SK-MEL-5 (cell line): Measurements from ENCODE around the gene RFLNA. TPM values are rescaled to one million over a fixed set of nuclear protein-coding genes. Genes with fewer than 3 reads are reported as not detected.

Source experiments
- DNase-seq: peaks from one replicate; pipeline ENCODE4 v3.0.0-alpha.2; 2016; ENCODE audit warnings: low read depth, low spot score
- in situ Hi-C: cut with HindIII; loops from 2 replicates; pipeline ENCODE4 v1.10.0; 2016; ENCODE audit warnings: low sequenced_read_pairs, high pct_unique_total_duplicates, low pct_unique_long_range_greater_than_20kb
- total RNA-seq: library from RNA; depleted of rRNA; stranded (reverse); fragments of >200 nt; shearing (Covaris generic); gene quantifications from 2 replicates; pipeline ENCODE4 v1.2.3, GENCODE V29; 2014

Gene RFLNA
- total RNA-seq, 1 experiment from 2014 or later = not detected

GRCh38 chr12:124324803-124325705, 30.2 kb downstream of the RFLNA start:
- in situ Hi-C loops = no loop called here
- DNase-seq = no peak

- no peak for DNase-seq
- in situ Hi-C loops = no loop called here
Measured at GRCh38 chr12:124326104-124326503, 31.2 kb downstream of the RFLNA start.

GRCh38 chr12:124326871-124327270, 32.0 kb downstream of the RFLNA start:
- in situ Hi-C loops = no loop called here

GRCh38 chr12:124327362-124328043, 32.6 kb downstream of the RFLNA start:
- in situ Hi-C loops = no loop called here
- DNase-seq = no peak

More at GRCh38 chr12:124326871-124327270, 32.0 kb downstream of the RFLNA start:
- no peak for DNase-seq

- in situ Hi-C loops = no loop called here
- DNase-seq = no peak
Measured at GRCh38 chr12:124328116-124328515, 33.2 kb downstream of the RFLNA start.

DNA sequence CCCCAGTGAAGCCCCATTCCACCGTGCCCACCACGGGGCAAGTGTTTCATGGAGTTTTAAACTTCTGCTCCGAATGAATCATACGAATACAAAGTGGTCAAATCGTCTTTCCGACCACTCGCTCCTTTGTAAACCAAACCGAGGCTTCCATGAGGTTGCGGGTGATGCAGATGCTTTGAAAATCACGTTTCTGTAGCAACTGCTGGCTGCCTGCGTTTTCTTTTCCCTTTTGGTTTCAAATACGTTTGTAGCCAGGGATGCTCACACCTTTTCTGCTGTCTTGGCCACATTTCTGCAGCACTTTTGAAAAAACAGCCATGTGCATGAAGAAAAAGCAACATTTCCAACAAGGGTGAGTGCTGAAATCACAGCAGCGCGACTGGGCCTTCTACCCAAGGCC, 33.7 kb downstream of the RFLNA start:
- no peak for DNase-seq
- in situ Hi-C loops = no loop called here

- DNase-seq = no peak
- in situ Hi-C loops = no loop called here
Measured at GRCh38 chr12:124332058-124332672, 37.3 kb downstream of the RFLNA start.

GRCh38 chr12:124332900-124333299, 38.0 kb downstream of the RFLNA start:
- DNase-seq = no peak
- in situ Hi-C loops = no loop called here

DNA sequence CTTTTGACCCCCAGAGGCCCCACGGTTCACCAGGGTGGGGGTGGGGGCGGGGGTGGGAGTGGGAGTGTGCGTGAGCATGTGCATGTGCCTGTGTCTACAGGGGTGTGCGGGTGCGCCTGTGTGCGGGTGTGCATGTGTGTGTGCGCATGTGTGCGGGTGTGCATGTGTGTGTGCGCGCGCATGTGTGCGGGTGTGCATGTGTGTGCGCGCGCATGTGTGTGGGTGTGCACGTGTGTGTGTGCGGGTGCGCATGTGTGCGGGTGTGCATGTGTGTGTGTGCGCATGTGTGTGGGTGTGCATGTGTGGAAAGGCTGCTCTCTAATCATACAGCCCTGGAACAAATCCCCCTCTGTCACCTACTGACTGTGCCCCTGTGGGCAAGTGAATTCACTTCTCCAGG, 38.8 kb downstream of the RFLNA start:
- in situ Hi-C loops = no loop called here
- DNase-seq = no peak

GRCh38 chr12:124334266-124334665, 39.4 kb downstream of the RFLNA start:
- in situ Hi-C loops = no loop called here
- no peak for DNase-seq

DNA sequence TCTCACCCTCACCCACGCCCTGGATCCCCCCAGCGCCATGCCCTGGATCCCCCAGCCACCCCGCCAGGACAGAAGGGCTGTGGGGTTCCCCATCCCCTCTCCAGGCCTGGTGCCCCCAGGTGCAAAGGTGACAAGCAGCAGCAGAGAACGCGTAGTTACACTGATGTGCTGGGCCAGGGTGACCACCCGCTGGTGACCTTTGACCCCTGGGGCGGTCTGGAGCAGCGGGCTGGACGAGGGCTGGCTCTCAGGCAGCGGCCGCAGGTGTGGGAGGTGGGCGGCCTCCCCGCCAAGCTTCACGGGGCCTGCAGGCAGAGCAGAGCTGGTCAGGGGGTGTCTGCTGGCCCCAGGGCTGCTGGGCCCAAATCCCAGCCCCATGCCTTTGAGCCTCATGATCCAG, 40.1 kb downstream of the RFLNA start:
- in situ Hi-C loops = no loop called here
- no peak for DNase-seq

GRCh38 chr12:124335426-124336183, 40.7 kb downstream of the RFLNA start:
- no peak for DNase-seq
- in situ Hi-C loops = no loop called here

DNA sequence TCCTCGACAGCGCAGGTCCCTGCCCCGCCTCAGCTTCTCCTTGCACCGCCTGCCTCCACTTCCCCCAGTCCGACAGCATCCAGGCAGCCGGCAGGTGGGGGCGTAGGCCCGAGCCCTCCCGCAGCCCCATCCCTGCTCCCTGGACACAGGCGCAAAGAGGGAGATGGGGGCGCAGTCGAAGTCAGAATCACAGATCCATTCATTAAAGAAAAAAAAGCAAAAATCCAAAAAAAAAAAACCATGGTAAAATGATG, 41.2 kb downstream of the RFLNA start:
- in situ Hi-C loops = no loop called here

DNA sequence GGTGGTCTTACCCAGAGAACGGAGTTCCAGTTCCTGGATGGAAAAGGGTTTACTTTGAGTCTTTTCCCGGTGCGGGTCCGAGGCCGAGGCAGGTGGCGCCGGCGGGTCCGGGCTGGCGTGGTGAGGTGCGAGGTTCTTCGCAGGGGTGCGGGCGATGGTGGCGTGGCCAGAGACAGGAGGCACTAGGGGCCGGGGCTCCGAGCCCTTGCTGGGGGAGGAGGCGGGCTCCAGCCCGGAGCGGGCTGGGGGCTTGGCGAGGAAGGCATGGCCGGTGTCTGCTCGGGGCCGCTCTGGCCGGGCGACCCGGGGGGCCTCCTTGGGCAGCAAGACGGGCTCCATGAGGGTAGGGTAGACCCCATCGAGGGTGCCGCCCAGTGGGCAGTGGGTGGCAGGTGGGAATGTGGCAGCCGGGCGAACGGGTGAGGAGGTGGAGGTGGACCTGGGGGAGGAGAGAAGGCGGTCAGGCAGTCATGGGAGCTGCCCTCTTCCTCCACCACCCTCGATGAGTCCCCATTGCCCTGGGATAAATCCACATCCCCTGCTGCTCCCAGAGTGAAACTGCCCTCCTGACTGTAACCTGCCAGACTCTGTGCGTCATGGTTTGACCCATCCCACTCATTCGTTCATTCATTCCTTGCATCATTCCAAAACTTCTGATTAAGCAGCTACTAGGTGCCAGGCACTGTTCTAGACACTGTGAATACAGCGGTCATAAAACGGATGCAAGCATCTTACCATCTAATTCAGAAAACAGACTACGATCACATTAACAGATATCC, 42.0 kb downstream of the RFLNA start:
- in situ Hi-C loops = no loop called here
- no peak for DNase-seq

More for the DNA sequence above, 41.2 kb downstream of the RFLNA start:
- no peak for DNase-seq

DNA sequence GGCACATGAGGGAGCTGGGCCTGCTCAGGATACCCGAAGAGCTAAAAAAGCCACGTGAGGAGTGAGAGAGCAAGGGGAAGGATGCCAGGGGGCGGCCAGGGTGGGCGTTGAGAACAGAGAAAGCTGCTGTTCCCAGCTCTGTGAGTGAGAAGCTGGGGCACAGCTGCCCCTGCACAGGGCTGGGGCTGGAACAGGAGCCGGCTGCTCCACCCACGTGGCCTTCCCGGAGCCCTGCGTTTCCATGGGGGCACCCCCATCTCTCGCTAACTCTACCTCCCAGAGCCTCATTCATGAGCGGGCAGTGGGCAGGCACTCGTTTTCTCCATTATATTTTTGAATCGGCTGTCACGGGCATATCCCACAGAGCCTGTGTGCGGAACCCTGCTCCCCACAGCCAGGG, 42.7 kb downstream of the RFLNA start:
- DNase-seq = no peak
- in situ Hi-C loops = no loop called here

DNA sequence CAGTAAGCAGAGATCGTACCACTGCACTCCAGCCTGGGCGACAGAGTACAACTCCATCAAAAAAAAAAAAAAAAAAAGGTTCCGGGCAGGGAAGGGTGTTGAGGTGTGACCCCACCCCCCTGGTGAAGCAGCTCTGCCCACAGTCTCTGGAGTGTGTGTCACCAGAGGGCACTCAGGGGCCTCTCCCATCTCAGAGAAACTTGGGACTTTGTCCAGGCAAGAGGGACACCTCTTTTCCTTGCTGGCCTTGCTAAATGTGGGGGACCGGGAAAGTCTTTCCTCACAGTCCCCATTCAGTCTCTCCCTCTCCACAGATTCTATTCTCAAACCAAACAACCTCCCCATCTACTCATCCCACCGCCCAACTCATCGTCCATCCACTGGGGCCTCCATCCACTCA, 43.6 kb downstream of the RFLNA start:
- in situ Hi-C loops = no loop called here
- DNase-seq = no peak

DNA sequence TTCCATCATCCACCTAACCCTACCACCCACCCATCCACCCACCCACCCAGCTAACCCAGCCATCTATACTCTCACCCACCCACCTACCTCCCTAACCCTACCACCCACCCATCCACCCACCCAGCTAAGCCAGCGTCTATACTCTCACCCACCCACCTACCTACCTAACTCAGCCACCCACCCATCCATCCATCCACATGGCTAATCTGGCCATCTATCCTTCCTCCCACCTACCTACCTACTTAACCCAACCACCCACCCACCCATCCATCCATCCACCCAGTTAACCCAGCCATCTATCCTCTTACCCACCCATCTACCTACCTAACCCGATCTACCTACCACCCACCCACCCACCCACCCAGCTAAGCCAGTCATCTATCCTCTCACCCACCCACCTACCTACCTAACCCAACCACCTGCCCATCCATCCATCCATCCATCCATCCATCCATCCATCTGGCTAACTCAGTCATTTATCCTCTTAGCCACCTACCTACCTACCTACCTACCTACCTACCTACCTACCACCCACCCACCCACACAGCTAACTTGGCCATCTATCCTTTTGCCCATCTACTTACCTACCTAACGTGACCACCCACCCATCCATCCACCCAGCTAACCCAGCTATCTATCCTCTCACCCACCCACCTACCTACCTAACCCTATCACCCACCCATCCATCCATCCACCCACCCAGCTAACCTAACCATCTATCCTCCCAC, 44.1 kb downstream of the RFLNA start:
- DNase-seq = no peak
- in situ Hi-C loops = no loop called here
